DOHH2 (cell line): ENCODE data around the gene ZNF296.

Source experiments
- H3F3A ChIP-seq: fragments of 200-600 bp; sonication (generic), shearing (Covaris generic); 2 replicates; pipeline ENCODE4 v1.6.0; 2016; ENCODE audit warnings: antibody characterized with exemption, mild to moderate bottlenecking; ENCODE audit not compliant: control insufficient read depth, insufficient read depth
- H3K27ac ChIP-seq: fragments of 200-600 bp; sonication (generic); 2 replicates; pipeline ENCODE4 v1.5.1; 2014; ENCODE audit warnings: low read depth, mild to moderate bottlenecking, low read length, moderate library complexity
- H3K27me3 ChIP-seq: fragments of 200-600 bp; sonication (generic); 2 replicates; pipeline ENCODE4 v1.6.1; 2014; ENCODE audit warnings: mild to moderate bottlenecking, low read length, mixed read lengths; ENCODE audit not compliant: control insufficient read depth
- H3K36me3 ChIP-seq: fragments of 200-600 bp; sonication (generic); 2 replicates; pipeline ENCODE4 v1.6.1; 2014; ENCODE audit warnings: mild to moderate bottlenecking, low read length, moderate library complexity, mixed read lengths; ENCODE audit not compliant: control insufficient read depth
- H3K4me1 ChIP-seq: fragments of 200-600 bp; sonication (generic); 2 replicates; pipeline ENCODE4 v1.6.1; 2014; ENCODE audit warnings: mild to moderate bottlenecking, low read length, mixed read lengths; ENCODE audit not compliant: control insufficient read depth
- H3K4me2 ChIP-seq: fragments of 200-600 bp; sonication (generic); 2 replicates; pipeline ENCODE4 v1.6.0; 2014; ENCODE audit warnings: mild to moderate bottlenecking, low read length, moderate library complexity
- H3K4me3 ChIP-seq: fragments of 200-600 bp; sonication (generic); 2 replicates; pipeline ENCODE4 v1.5.1; 2014; ENCODE audit warnings: mild to moderate bottlenecking, low read length, mixed read lengths
- H3K79me2 ChIP-seq: fragments of 200-600 bp; sonication (generic); 2 replicates; pipeline ENCODE4 v1.6.1; 2014; ENCODE audit warnings: mild to moderate bottlenecking, low read length, mixed read lengths; ENCODE audit not compliant: control insufficient read depth
- H3K9me2 ChIP-seq: fragments of 200-600 bp; sonication (generic); replicated peaks from 2 replicates; pipeline ENCODE4 v1.6.1; 2014; ENCODE audit warnings: mild to moderate bottlenecking, low read length, mixed read lengths; ENCODE audit not compliant: control insufficient read depth
- H3K9me3 ChIP-seq: fragments of 200-600 bp; sonication (generic); 2 replicates; pipeline ENCODE4 v1.6.1; 2014; ENCODE audit warnings: antibody characterized with exemption, low read length, mixed read lengths; ENCODE audit not compliant: control insufficient read depth, insufficient read depth
- H4K20me1 ChIP-seq: fragments of 200-600 bp; sonication (generic); 2 replicates; pipeline ENCODE4 v1.6.0; 2014; ENCODE audit warnings: low read depth, mild to moderate bottlenecking, antibody characterized with exemption, low read length, moderate library complexity; ENCODE audit not compliant: control insufficient read depth, insufficient read depth
- EZH2phosphoT487 ChIP-seq: fragments of 200-600 bp; sonication (generic); IDR thresholded peaks from 2 replicates; pipeline ENCODE4 v1.6.1; 2017; ENCODE audit warnings: borderline replicate concordance, mild to moderate bottlenecking, antibody characterized with exemption, low read length, moderate library complexity, mixed read lengths
- TF ChIP-seq, protein P1 (sequence below): fragments of 200-600 bp; sonication (generic); IDR thresholded peaks from one replicate; pipeline ENCODE4 v1.5.1; 2014; ENCODE audit warnings: antibody characterized with exemption, mild to moderate bottlenecking, low read depth, low read length; ENCODE audit not compliant: poor library complexity, severe bottlenecking

ZNF296 gene

DNA sequence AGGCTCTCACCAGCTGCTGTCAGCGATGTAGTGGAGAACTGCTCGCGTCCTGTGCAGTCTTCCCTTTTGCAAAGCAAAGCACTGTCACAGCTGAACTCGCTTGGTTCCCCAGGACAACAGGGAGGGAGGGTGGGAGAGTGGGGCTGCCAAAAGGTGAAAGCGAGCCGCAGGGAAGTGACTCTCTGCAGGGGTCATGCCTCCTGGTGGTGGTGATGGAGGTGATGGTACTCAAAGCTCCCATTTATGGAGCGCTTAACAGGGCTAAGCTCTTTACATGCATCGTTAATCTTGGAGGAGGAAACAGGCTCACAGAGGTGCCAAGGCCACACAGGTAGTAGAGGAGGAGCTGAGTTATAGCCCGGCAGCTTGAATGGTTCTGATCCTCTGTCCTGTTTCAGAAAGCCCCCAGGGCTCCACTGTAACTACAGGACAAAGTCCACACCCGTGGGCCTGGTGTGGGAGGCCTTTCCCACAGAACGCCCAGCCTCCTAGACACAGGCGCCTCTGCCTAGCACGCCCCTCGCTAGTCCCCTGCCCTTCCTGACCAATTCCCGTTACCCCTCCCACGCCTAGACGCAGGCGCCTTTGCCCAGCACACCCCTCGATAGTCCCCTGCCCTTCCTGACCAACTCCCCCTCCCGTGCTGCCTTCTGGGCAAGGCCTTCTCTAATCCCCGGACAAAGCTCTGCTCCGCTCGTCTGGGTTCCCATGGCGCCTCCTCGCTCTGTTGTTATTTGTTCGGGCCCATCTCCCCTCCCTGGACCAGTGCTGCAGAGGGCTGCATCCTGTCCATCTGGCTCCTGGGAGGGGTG is 27.4 kb upstream of the ZNF296 start:
- Histone ChIP-seq H3K9me3 (no peaks in the 10 kb centered on the region), H4K20me1 (peaks cover 29% of the 10 kb centered on the region), H3K27me3 (no peaks in the 10 kb centered on the region), H3K36me3 (no peaks in the 10 kb centered on the region; the same call in 1 of the 2 replicates), H3K4me1 (peaks cover 56% of the 10 kb centered on the region), H3K4me2 (peak overlapping the region; percentile 70), H3F3A (no peaks in the 10 kb centered on the region), H3K27ac (peak overlapping the region; percentile 19; the same call in 1 of the 2 replicates), H3K4me3 (peak overlapping the region; percentile 54), H3K79me2 (peaks cover 99% of the 10 kb centered on the region), H3K9me2 (no peaks in the 10 kb centered on the region)
- no peak for TF ChIP-seq EZH2phosphoT487
- TF ChIP-seq, protein P1, sequence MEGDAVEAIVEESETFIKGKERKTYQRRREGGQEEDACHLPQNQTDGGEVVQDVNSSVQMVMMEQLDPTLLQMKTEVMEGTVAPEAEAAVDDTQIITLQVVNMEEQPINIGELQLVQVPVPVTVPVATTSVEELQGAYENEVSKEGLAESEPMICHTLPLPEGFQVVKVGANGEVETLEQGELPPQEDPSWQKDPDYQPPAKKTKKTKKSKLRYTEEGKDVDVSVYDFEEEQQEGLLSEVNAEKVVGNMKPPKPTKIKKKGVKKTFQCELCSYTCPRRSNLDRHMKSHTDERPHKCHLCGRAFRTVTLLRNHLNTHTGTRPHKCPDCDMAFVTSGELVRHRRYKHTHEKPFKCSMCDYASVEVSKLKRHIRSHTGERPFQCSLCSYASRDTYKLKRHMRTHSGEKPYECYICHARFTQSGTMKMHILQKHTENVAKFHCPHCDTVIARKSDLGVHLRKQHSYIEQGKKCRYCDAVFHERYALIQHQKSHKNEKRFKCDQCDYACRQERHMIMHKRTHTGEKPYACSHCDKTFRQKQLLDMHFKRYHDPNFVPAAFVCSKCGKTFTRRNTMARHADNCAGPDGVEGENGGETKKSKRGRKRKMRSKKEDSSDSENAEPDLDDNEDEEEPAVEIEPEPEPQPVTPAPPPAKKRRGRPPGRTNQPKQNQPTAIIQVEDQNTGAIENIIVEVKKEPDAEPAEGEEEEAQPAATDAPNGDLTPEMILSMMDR: no peak

GRCh38 chr19:45103156-45103507 is 26.9 kb upstream of the ZNF296 start:
- TF ChIP-seq EZH2phosphoT487: no peak
- TF ChIP-seq, protein P1: no peak
- Histone ChIP-seq H3K27ac (peak overlapping the region; percentile 19; the same call in 1 of the 2 replicates), H3K4me2 (peak overlapping the region; percentile 70), H3K36me3 (no peaks in the 10 kb centered on the region; the same call in 1 of the 2 replicates), H3F3A (no peaks in the 10 kb centered on the region), H3K9me2 (no peaks in the 10 kb centered on the region), H3K4me1 (peaks cover 54% of the 10 kb centered on the region), H3K79me2 (peaks cover 99% of the 10 kb centered on the region), H3K9me3 (no peaks in the 10 kb centered on the region), H4K20me1 (peaks cover 29% of the 10 kb centered on the region), H3K4me3 (peak overlapping the region; percentile 54), H3K27me3 (no peaks in the 10 kb centered on the region)

DNA sequence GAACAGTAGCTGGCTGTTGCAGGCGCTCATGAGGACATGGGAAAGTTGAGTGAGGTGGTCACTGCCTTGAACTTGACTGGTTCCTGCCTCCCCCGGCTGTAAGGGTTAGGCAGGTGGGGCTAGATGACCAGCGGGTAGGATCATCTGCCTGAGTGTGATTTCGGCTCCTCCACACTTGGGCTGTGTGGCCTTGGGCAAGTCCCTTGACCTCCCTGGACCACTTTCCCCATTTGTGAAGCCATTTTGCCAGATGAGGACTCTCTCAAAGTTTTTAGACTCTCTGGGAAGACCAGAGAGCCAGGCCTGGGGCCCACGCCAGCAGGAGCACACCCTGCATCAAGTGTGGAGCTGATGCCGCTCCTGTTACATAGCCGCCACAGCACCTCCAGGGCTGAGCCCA is 26.2 kb upstream of the ZNF296 start:
- no peaks in the 10 kb centered on the region for H3K27me3 ChIP-seq
- no peak overlapping the region for H3K27ac ChIP-seq
- H3K79me2 ChIP-seq: peaks cover 99% of the 10 kb centered on the region
- H3F3A ChIP-seq: no peaks in the 10 kb centered on the region
- H3K4me2 ChIP-seq: peak overlapping the region; percentile 70
- TF ChIP-seq, protein P1: no peak
- TF ChIP-seq EZH2phosphoT487: no peak
- H3K36me3 ChIP-seq: peaks cover 4% of the 10 kb centered on the region; the same call in 1 of the 2 replicates
- no peak overlapping the region for H3K4me3 ChIP-seq
- H3K9me2 ChIP-seq: no peaks in the 10 kb centered on the region
- peaks cover 47% of the 10 kb centered on the region for H3K4me1 ChIP-seq
- no peaks in the 10 kb centered on the region for H3K9me3 ChIP-seq
- H4K20me1 ChIP-seq: peaks cover 29% of the 10 kb centered on the region
